Gastrocnemius medialis (tissue), 4 donors: ENCODE data around the gene ZPLD1.

Source experiments
- CTCF ChIP-seq, 5 experiments: fragments of 450-650 bp in 3 of 5; fragments of 200-600 bp in 2 of 5; sonication (generic) in 2 of 5; IDR thresholded peaks in 4 of 5; conservative IDR thresholded peaks in 1 of 5; 1 replicate in 4 of 5; 2 replicates in 1 of 5; pipeline ENCODE4 v1.5.1; 2016 to 2019; ENCODE audit warnings: antibody characterized with exemption in 5 of 5, mild to moderate bottlenecking in 3 of 5, moderate library complexity in 3 of 5
- POLR2A ChIP-seq, 2 donors: fragments of 450-650 bp; IDR thresholded peaks; one replicate each; pipeline ENCODE4 v1.6.1; 2017; ENCODE audit warnings: antibody characterized with exemption in 2 of 2, mild to moderate bottlenecking in 2 of 2, moderate library complexity in 2 of 2

- TF ChIP-seq CTCF (IDR thresholded peaks at IDR 0.05 in 4 of 5, conservative IDR thresholded peaks at IDR 0.05 in 1 of 5): no peak
- TF ChIP-seq POLR2A (IDR thresholded peaks at IDR 0.05): no peak
These were observed at the start of gene ZPLD1 for GRCh38 chr3:102434715-102435114.
